GM19395 (cell line): ENCODE measurements around the gene C17orf114.

ENCODE experiments used
- ATAC-seq: cut with Tn5 transposase; IDR thresholded peaks from one replicate; pipeline ENCODE4 v1.9.1; 2021; ENCODE audit warnings: mild to moderate bottlenecking, moderate library complexity; ENCODE audit not compliant: unreplicated experiment

C17orf114 gene

DNA sequence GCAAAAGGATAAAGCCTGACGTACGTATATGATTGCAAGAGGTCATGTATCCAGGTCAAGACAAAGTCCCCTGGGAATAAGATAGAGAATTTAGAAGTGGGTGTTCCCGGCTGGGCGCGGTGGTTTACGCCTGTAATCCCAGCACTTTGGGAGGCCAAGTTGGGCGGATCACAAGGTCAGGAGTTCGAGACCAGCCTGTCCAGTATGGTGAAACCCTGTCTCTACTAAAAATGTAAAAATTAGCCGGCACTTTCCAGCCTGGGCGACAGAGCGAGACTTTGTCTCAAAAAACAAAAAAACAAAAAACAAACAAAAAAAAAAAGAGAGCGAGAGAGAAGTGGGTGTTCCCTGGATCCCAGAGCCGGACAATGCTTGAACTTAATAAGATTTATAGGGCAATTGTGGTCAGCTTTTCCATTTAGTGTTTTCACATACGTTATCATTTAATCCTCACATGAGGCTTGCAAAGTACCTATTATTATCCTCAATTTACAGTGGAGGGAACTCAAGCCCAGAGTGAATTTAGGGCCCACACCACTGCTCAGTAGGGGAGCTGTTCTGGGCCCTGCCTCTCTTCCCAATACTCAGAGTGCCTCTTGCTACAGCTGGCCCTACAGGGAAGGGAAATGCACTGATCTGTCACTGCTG lies 13.8 kb downstream of the C17orf114 start:
- no peak for ATAC-seq

DNA sequence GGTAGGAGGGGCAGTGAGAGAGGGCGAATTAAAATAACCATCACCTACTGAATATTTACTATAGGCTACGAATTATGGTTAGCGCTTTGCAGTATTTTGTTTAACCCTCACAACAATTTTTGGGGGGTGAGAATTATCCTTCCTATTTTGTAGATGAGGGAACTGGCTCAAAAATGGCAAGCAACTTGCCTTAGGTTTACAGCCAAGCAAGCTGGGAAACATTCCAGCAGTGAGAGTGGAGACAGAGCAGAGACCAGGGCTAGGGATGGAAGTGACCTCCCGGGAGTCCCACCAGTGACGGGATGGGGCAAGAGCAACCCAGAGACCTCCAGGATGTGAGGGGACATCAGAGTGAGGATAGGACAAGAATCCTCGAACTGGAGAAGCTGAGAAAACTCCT lies 15.6 kb downstream of the C17orf114 start:
- no peak for ATAC-seq

DNA sequence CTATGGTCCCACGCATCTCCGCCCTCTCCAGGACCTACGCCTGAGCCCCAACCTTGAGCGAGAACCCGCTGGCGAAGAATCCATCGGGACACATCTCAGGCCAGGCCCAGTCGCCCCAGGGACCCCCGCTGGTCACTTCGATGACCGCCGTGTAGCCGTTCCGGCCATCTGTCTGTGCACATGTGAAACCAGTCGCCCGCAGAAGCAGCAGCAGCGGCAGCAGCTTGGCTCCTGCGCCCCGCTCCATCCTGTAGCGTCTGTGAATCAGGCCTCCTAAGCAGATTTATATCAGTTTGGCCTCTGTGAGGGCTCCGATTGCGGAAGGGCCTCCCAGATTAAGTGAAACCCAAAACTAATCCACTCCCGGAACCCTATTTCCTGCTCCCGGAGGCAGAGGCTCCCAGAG lies 16.0 kb downstream of the C17orf114 start, which contains the start of gene VMO1:
Gene VMO1, minus strand, starts transcription at position 259 of the 406 bp plus-strand sequence. Its CDS starts 12 bp downstream, at position 247.
- ATAC-seq = no peak

DNA sequence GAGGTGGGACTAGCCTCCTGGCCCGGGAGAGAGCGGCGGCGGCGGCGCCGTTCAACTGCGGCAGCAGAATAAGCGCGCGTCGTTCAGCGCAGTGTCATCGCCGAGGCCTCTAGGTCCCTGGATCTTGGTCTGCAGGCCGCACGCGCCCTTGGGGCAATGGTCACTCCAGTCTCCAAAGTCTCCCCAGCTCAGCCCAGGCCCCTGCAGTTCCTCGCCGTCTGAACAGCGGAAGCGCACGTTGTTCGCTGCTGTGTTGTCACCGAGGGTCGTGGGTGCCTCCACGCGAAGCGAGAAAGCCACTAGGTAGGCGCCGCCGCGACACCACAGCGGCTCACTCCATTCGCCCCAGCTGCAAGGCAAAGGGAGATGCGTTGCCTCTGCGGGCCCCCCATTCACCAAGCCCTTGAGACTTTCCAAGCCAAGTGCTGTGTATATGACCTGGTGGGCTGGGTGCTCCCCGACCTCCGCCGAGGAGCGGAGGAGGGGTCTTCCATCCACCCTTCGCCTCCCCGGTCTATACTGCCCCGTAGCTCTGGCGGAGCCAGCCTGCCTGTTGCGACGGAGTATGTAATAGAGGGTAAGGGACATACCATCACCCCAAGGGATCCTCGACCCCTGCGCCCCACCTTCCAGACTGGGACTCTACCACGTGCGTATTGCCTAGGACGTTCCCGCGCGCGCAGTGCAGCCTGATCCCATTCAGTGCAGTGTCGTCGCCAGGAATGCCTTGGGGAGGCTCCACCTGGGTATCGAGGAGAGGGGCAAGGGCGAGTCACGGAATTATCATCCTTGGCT lies 16.6 kb downstream of the C17orf114 start:
- ATAC-seq = no peak

DNA sequence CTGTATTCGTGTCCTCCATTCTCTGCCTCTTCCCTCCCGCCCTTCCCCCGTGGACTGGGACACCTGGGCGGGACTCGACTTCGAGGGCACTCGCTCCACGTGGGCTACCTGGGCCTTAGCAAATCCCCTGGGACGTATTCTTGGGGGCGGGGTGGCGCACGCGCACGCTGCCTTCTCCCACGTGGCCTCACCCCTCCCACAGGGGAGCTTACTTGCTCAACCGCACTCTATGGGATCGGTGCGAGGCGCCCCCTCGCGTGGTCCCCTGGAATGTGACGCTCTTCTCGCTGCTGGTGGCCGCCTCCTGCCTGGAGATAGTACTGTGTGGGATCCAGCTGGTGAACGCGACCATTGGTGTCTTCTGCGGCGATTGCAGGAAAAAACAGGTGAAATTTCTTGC lies 19.5 kb downstream of the C17orf114 start:
- ATAC-seq = no peak

DNA sequence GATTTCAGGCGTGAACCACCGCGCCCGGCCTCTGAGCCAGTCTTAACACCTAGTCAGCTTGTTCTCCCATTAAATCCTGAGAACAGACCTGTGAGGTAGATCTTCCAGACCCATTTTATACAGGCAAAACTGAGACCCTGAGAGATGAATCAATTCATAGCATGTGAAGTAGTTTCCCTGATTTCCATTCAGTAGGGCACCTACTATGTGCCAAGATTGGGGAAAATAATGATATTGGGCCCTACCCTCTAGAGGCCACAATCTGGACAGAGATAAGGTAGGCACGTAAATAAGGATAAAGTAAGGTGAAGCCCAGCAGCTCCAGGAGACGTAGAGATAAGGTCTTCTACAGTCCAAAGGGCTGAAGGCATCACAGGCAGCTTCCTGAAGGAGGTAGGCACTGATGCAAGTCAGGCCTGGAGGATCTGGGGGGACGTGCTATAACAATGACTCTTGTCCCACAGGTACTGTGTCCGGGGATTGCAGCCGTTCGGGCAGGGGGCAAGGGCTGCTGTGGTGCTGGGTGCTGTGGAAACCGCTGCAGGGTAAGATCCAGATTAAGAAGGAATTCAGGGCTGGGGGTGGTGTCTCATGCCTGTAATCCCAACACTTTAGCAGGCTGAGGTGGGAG lies 21.7 kb downstream of the C17orf114 start:
- no peak for ATAC-seq

DNA sequence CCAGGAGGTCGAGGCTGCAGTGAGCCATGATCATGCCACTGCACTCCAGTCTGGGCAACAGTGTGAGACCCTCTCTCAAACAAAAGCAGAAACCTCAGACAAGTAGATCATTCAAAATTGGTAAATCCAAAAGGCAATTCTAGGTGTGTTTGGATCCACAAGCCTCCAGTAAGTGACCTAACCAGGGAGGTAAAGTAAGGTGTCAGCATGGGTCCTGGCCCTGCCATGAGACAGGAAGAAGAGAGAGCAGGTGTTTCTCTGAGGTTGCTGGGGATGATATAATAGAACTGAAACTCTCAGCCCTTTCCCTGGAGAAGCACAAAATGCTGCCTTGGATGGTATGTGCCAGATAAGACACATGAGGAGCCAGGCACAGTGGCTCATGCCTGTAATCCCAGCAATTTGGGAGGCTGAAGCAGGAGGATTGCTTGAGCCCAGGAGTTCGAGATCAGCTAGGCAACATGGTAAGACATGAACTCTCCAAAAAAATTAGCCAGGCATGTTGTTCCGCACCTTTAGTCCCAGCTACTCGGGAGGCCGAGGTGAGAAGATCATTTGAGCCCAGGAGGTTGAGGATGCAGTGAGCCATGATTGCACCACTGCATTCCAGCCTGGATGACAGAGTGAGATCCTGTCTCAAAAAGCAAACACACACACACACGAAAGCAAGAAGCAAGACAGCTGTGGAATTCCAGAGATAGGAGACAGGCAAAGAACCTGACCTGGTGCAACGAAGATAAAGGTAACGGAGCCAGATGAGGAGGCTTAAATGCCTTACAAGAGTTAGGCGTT lies 24.0 kb downstream of the C17orf114 start:
- no peak for ATAC-seq

DNA sequence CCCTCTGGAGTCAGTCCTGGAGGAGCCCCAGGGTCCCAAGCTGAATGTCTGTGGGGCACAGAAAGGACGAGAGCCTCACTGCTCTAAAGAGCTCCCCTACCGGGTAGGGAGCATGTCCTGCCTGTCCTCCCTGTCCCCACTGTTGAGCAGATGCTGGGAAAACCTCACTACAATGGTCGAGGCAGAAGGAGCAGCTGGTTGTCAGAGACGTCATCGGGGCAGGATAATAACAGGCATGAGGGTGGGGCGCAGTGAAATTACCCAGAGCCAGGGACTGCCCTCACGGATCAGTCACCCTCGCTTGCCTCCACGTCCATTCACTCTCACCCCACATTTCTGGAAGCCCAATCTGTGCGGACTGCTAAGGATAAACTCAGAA lies 29.9 kb downstream of the C17orf114 start:
- no peak for ATAC-seq

DNA sequence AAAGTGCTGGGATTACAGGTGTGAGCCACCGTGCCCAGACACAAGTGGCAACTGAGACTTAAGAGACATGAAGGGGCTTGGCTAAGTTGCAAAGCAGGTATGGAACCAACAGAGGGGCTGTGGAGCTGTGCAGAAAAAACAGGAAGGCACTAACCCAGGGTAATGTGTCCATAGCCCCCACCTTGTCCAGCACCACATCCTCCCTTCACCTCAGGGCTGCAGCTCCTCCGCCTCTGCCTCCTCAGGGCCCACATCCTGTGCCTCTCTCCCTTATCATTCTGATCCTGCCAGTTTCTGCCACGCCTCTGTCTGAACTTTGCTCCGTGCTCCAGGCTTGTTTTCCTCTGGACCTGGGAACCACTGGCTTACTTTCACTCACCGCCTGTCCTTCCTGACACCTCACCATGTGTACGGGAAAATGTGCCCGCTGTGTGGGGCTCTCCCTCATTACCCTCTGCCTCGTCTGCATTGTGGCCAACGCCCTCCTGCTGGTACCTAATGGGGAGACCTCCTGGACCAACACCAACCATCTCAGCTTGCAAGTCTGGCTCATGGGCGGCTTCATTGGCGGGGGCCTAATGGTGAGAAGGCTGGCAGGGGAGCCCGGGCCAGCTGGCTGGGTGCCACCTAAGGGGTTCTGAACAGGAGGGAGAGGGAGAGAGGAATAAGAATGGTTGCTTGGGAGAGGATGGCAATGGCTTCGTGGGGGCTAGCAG lies 30.5 kb downstream of the C17orf114 start, which contains the start of gene TM4SF5:
Gene TM4SF5, plus strand, starts transcription at position 368 of the 716 bp plus-strand sequence. Its CDS starts 37 bp downstream, at position 405.
- ATAC-seq = no peak

DNA sequence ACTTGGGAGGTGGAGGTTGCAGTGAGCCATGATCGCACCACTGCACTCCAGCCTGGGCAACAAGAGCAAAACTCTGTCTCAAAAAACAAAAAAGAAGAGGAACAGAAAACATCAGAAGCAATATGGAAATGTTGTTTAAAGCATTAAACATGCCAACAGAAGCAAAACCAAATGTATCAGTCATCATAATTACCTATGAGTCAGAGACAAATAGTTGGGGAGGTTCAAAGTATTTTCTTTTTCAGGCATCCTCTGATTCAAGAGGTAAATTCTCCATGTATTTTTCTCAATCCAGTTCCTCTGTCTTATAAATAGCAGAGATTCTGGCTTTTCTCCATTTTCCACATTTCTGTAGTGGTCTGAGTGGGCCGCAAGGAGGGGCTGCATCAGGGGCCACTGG lies 32.5 kb downstream of the C17orf114 start:
- no peak for ATAC-seq

DNA sequence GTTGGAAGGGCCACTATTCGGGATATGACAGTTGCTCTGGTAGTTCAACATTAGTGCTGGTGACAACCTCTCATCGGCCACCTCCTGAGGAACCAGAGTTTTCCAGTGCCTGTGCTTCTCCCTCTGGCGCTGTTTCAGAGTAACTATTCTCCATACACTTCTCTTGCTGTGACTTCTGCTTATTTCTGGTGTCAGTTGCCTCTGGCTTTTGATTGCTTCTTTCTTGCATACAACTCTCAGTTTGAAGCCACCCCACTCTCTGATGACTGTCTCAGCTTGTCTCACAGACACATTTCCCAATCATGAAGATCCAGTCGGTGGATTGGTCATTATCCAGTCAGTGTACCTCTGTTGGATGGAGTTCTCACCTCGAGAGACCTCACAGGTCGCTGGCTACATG lies 33.8 kb downstream of the C17orf114 start:
- ATAC-seq = no peak

DNA sequence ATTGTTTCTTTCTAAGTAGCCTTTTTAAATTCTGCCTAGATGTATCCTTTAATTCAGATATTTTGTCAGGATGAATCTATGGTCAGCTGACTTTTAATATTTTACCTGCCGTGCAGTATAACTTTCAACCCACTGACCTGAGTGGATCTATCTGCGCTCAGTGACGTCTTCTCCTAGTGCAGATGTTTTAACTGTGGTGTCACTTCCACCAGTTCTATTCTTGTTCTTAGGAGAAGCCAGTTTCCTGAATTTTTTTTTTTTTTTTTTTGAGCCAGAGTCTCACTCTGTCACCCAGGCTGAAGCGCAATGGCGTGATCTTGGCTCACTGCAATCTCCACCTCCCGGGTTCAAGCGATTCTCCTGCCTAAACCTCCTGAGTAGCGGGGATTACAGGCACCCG lies 35.4 kb downstream of the C17orf114 start:
- no peak for ATAC-seq

DNA sequence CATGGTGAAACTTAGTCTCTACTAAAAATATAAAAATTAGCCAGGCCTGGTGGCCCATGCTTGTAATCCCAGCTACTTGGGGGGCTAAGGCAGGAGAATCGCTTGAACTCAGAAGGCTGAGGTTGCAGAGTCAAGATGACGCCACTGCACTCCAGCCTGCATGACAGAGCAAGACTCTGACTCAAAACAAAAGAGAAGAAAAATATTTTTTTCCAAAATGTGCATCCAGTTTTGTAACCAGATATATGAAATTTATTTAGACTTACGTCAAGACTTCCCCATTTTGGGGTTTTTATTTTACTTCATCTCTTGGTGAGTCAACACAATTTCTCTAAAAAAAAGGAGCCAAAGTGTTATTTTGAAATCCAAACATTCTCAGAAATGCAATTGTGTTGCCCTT lies 35.9 kb downstream of the C17orf114 start:
- no peak for ATAC-seq

DNA sequence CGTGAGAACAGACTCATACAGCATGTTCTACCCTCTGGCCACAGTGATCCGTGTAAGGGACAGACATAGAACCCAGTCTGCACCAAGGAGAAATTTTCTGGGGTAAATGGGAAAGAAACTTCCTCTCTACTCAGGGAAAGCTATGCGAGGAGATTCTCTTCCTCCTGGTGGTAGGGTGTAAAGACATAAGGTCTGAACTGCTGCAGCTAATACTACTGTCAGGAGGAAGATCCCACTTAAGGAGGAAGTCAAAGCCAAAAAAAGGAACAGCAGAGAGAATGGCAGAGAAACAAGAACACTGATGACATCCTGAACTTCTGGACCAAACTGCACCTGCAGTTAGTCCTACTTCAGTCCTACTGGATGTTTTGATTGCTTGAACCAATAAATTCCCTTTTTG lies 37.5 kb downstream of the C17orf114 start:
- no peak for ATAC-seq

DNA sequence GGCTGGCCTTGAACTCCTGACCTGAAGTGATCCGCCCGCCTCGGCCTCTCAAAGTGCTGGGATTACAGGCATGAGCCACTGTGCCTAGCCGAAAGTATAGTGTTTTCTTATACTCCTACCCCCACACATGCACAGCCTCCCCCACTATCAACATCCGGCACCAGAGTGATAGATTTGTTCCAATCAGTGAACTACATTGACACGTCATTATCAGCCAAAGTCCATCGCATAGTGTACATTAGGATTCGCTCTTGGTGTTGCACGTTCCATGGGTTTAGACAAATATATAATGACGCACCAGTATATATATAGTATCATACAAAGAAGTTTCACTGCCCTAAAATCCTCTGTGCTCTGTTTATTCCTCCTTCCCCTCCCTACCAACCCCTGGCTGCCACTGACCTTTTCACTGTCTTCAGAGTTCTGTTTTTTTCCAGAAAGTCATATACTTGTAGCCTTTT lies 42.3 kb downstream of the C17orf114 start:
- no peak for ATAC-seq

DNA sequence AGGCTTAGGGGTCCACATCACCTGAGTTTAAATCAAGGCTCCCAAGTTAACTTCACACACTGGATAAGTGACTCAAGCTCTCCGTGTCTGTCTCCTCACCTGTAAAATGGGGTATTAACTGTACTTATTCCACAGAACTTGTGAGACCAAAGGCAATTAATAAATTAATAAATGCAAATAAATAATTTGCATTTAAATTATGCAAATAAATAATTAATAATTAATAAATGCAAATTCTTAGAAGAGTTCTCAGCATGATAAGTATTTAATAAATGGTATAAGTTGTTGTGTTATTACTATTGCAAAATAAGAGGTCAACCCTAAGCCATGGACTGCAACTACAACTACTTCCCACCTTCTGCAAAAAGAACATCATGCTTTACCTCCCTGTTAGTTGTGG lies 48.7 kb downstream of the C17orf114 start:
- ATAC-seq = no peak

DNA sequence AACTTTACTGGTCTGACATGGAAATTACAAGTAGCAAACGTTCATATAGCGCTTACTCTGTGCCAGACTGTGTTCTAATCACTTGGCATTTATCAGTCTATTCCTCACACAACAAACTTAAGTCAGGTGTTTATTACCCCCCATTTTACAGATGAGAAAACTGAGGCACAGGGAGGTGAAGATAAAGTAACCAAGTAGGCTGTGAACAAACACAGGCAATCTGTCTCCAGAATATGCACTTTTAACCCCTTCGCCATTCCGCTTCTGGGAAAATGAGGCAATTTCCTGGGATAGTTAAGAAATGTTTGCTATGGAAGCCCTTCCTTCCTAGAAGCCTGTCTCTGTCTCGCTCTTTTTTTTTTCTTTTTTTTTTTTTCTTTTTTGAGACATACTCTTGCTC lies 50.2 kb downstream of the C17orf114 start:
- ATAC-seq = no peak
